ENCODE measurements around the gene HSD17B1. TPM values are rescaled to one million over a fixed set of nuclear protein-coding genes. Genes with fewer than 3 reads are reported as not detected.
A peak's percentile ranks its signal among the peaks of the same experiment; 100 is the strongest.

HSD17B1 gene
- total RNA-seq, 1 experiment from 2014 or later: 1.5 TPM

DNA sequence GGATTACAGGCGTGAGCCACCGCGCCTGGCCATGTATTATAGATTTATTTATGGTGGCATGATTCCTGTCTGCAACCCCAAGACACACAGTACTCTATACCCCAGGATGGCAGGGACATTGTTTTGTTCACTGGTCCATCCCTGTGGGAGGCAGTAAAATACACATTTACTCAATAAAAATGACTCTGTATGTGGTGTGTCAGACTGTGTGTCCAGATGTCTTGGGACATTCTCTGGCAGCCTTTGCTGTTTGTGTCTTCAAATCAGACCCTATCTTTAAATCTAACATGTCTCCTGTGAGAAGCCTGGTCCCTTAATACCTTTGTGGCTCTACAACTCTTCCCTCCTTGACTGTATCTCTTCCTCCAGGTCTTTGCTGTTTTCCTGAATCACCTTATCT is 7.5 kb downstream of the HSD17B1 start:
- Histone ChIP-seq H3K27ac (ENCODE audit: insufficient read length, low read depth, low read length) (no peak overlapping the region), H2BK12ac (ENCODE audit: insufficient read length, low read depth, low read length) (no peak overlapping the region), H3K18ac (ENCODE audit: insufficient read length, low read depth, low read length) (no peak overlapping the region), H2BK15ac (ENCODE audit: low read depth, low read length) (no peak overlapping the region), H4K20me1 (ENCODE audit: control insufficient read depth, insufficient read depth, insufficient read length) (no peaks in the 10 kb centered on the region), H3K9me3 (ENCODE audit: control insufficient read depth, low read depth, low read length) (no peaks in the 10 kb centered on the region), H2BK5ac (ENCODE audit: insufficient read length, low read length) (no peak overlapping the region), H3K79me2 (ENCODE audit: insufficient read depth, low read length) (peaks cover 4% of the 10 kb centered on the region; the same call in 1 of the 2 replicates), H4K5ac (ENCODE audit: insufficient read length, low read depth, low read length) (no peak overlapping the region), H3K14ac (ENCODE audit: insufficient read depth, low read length) (no peak overlapping the region), H3K4me2 (ENCODE audit: insufficient read depth, insufficient read length, low read length) (no peak overlapping the region), H3K23ac (ENCODE audit: insufficient read length, low read depth, low read length) (no peak overlapping the region), H3K27me3 (ENCODE audit: insufficient read depth, low read length) (no peaks in the 10 kb centered on the region), H3K4ac (ENCODE audit: low read depth, low read length) (no peak overlapping the region), H3K9ac (ENCODE audit: extremely low read depth, insufficient read length, low read length) (no peak overlapping the region), H3K56ac (ENCODE audit: insufficient read length, low read depth, low read length) (no peak overlapping the region), H3T11ph (ENCODE audit: low read length) (no peak overlapping the region), H2BK20ac (ENCODE audit: low read depth, low read length, poor library complexity, severe bottlenecking) (no peak overlapping the region), H4K91ac (ENCODE audit: insufficient read length, low read depth, low read length) (no peak overlapping the region), H2AFZ (ENCODE audit: low read length) (no peak overlapping the region), H4K8ac (replicated peaks; ENCODE audit: insufficient read length, low read depth, low read length) (no peak overlapping the region), H2AK5ac (ENCODE audit: insufficient read length, low read length) (no peak overlapping the region), H3K4me1 (ENCODE audit: insufficient read depth, low read length) (no peaks in the 10 kb centered on the region), H3K23me2 (ENCODE audit: insufficient read length, low read depth, low read length, poor library complexity, severe bottlenecking) (peaks cover 11% of the 10 kb centered on the region), H3K79me1 (ENCODE audit: insufficient read depth, low read depth, low read length, poor library complexity, severe bottlenecking) (peaks cover 4% of the 10 kb centered on the region), H2BK120ac (ENCODE audit: low read depth, low read length, poor library complexity, severe bottlenecking) (no peak overlapping the region)
- H3K27ac Mint-ChIP-seq: peak overlapping the region in 1 of 3 experiments; percentile 15; a peak in 1 of 7 replicates
- H3K36me3 Mint-ChIP-seq (ENCODE audit: insufficient read depth in 1 of 3, low read depth in 3 of 3): peaks cover 3 to 17% (median 16%) of the 10 kb centered on the region in 3 experiments; a peak in 5 of 7 replicates
- no peak for DNase-seq
- no peak overlapping the region for H3K4me3 Mint-ChIP-seq
- TF ChIP-seq CTCF (conservative IDR thresholded peaks at IDR 0.05): no peak
- H3K27me3 Mint-ChIP-seq (ENCODE audit: low read depth): no peaks in the 10 kb centered on the region
- peaks cover 16 to 29% of the 10 kb centered on the region in 2 experiments for H3K4me1 Mint-ChIP-seq
- no CpG with 5 or more reads among the region's 3 CpGs for WGBS (ENCODE audit: extremely low coverage, insufficient read length, low lambda C conversion rate)
- no peaks in the 10 kb centered on the region for H3K9me3 Mint-ChIP-seq
